HTERT RPE-1 (cell line): ENCODE results near the gene DSTN.

Experiments used
- in situ Hi-C: fragments of 300-500 bp; cut with MboI; formaldehyde crosslinking; loops from 4 replicates; pipeline ENCODE4 v1.14.3; 2020; ENCODE audit warnings: low sequenced_read_pairs

DSTN gene

GRCh38 chr20:17622851-17623508 lies 53.1 kb downstream of the DSTN start:
- in situ Hi-C loops: no loop called here

GRCh38 chr20:17624070-17624469 lies 54.2 kb downstream of the DSTN start:
- in situ Hi-C loops: no loop called here

- in situ Hi-C loops: no loop called here
Observed at GRCh38 chr20:17624551-17625245, 54.8 kb downstream of the DSTN start.

GRCh38 chr20:17625246-17626051 lies 55.6 kb downstream of the DSTN start:
- in situ Hi-C loops: no loop called here

- in situ Hi-C loops: no loop called here
Observed at GRCh38 chr20:17626217-17627007, 56.5 kb downstream of the DSTN start.

- in situ Hi-C loops: no loop called here
Observed at GRCh38 chr20:17627101-17627955, 57.5 kb downstream of the DSTN start.

GRCh38 chr20:17628101-17628841 lies 58.4 kb downstream of the DSTN start:
- in situ Hi-C loops: no loop called here

- in situ Hi-C loops: no loop called here
Observed at GRCh38 chr20:17629025-17629424, 59.1 kb downstream of the DSTN start.

- in situ Hi-C loops: no loop called here
Observed at GRCh38 chr20:17629678-17630089, 59.8 kb downstream of the DSTN start.

GRCh38 chr20:17630151-17630805 lies 60.4 kb downstream of the DSTN start:
- in situ Hi-C loops: no loop called here

- in situ Hi-C loops: no loop called here
Observed at GRCh38 chr20:17630806-17631195, 60.9 kb downstream of the DSTN start.

GRCh38 chr20:17631576-17632319 lies 61.9 kb downstream of the DSTN start:
- in situ Hi-C loops: no loop called here

GRCh38 chr20:17633221-17633849 lies 63.5 kb downstream of the DSTN start:
- in situ Hi-C loops: no loop called here

- in situ Hi-C loops: no loop called here
Observed at GRCh38 chr20:17633850-17634500, 64.1 kb downstream of the DSTN start.

GRCh38 chr20:17634661-17635331 lies 64.9 kb downstream of the DSTN start:
- in situ Hi-C loops: no loop called here

GRCh38 chr20:17635332-17636244 lies 65.7 kb downstream of the DSTN start:
- in situ Hi-C loops: no loop called here
